Hair follicle dermal papilla cell (primary cell): ENCODE data around the gene TIGD7. TPM values are rescaled to one million over a fixed set of nuclear protein-coding genes. Genes with fewer than 3 reads are reported as not detected.

Experiments
- total RNA-seq: library from RNA; depleted of rRNA; stranded (reverse); fragments of >200 nt; gene quantifications from 2 replicates; pipeline ENCODE4 v1.2.3, GENCODE V29; 2012

TIGD7 gene
- total RNA-seq: 4.5 and 5.2 TPM in 2 replicates

DNA sequence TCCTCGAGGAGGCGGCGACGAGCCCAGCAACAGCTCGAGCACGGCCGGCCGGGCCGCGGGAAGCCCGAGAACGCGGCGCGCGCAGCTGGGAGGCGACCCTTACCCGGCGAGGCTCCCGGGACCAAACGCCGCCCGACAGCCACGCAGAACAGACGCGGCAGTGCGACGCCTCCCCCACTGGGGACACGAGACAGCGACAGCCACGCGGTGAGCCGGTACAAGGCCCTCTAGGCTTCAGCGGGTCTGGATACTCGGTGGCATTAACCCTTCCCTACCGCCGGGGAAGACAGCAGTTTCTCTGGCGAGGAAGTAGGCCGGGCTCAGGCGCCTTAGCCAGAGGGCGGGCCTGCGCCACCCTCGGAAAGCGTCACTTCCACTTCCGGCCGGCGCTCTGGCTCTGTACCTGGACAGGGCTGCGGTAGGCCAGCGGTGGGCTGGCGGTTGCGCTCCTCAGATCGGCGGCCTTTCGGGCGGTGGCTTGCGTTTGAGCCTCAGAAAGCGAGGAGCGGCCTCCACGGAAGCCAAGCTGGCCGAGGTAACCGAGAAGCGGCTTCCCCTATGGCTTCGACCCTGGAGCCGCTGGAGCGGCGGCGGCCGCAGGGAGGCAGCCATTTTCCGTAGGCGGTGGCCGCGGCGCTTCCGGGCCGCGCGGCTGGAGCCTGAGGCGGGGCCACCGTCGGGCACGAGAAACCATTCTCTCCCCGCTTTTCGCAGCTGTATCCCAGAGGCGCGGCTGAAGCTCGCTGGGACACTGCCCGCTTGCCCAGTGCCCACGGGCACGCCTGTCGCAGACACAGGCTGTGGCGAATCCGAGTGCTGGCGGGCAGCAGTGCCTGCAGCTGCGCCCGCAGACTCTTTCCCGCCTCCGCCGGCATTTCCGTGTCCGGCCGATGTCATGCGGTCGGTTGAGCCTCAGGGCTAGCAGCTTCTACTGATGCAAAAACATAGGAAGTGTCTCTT, at the start of gene TIGD7, which contains the start of gene ZNF75A:
Gene TIGD7, minus strand, starts transcription at position 322 of the 960 bp plus-strand sequence. CDS start 4,816 bp downstream, outside the sequence.
Gene ZNF75A, plus strand, starts transcription at position 389 of the 960 bp plus-strand sequence. CDS start 2,932 bp downstream, outside the sequence.

GRCh38 chr16:3282730-3283542, 22.3 kb downstream of the TIGD7 start, which contains the start of gene ZNF263:
Gene ZNF263, plus strand, starts transcription at chr16:3283491. Its CDS starts 328 bp downstream, at chr16:3283819.

GRCh38 chr16:3256146-3256865, 48.9 kb downstream of the TIGD7 start, which contains the start of gene MEFV:
Gene MEFV, minus strand, starts transcription at chr16:3256633. Its CDS starts 46 bp downstream, at chr16:3256587.

Other genes starting within 250 kb of the TIGD7 start
- 0.36 and 3.4 TPM in 2 replicates for gene IL32, start 239.8 kb downstream of the TIGD7 start, total RNA-seq
- not detected in 2 replicates for gene ZSCAN10, start 206.1 kb downstream of the TIGD7 start, total RNA-seq
- 19.8 and 21.1 TPM in 2 replicates for gene ZNF205, start 192.8 kb downstream of the TIGD7 start, total RNA-seq
- 10.1 and 11.7 TPM in 2 replicates for gene ZNF213, start 170.4 kb downstream of the TIGD7 start, total RNA-seq
- gene OR1F1, start 117.2 kb downstream of the TIGD7 start, total RNA-seq: not detected in 2 replicates
- gene ZNF200, start 70.3 kb downstream of the TIGD7 start, total RNA-seq: 9.2 and 9.5 TPM in 2 replicates
- gene MEFV, start 48.8 kb downstream of the TIGD7 start, total RNA-seq: 0.12 and 0.16 TPM in 2 replicates
- 69.1 and 74.9 TPM in 2 replicates for gene ZNF263, start 21.9 kb downstream of the TIGD7 start, total RNA-seq
- gene ZNF75A, start 67 bp upstream of the TIGD7 start, total RNA-seq: 26.2 and 28.4 TPM in 2 replicates
- 0.16 and 0.24 TPM in 2 replicates for gene OR2C1, start 50.5 kb upstream of the TIGD7 start, total RNA-seq
- 15.7 and 18.2 TPM in 2 replicates for gene ZSCAN32, start 95.6 kb upstream of the TIGD7 start, total RNA-seq
- gene ZNF174, start 95.8 kb upstream of the TIGD7 start, total RNA-seq: 11.0 and 12.0 TPM in 2 replicates
- 2.4 and 3.2 TPM in 2 replicates for gene ZNF597, start 138.1 kb upstream of the TIGD7 start, total RNA-seq
- gene NAA60, start 138.2 kb upstream of the TIGD7 start, total RNA-seq: 16.5 and 17.8 TPM in 2 replicates
- gene C16orf90, start 190.1 kb upstream of the TIGD7 start, total RNA-seq: not detected in 2 replicates
- 14.7 and 25.8 TPM in 2 replicates for gene CLUAP1, start 195.6 kb upstream of the TIGD7 start, total RNA-seq